Rectal smooth muscle tissue (tissue), 1 donor: Measurements from ENCODE around the gene RGS2.

Experiments
- H3K27ac ChIP-seq: one replicate; pipeline ENCODE4 v1.7.0; 2013; ENCODE audit warnings: low read depth, low read length, inconsistent platforms
- H3K27me3 ChIP-seq: one replicate; pipeline ENCODE4 v1.7.0; 2013; ENCODE audit warnings: low read length; ENCODE audit not compliant: control insufficient read depth, insufficient read depth
- H3K36me3 ChIP-seq: one replicate; pipeline ENCODE4 v1.7.0; 2013; ENCODE audit warnings: low read length; ENCODE audit not compliant: control insufficient read depth, insufficient read depth
- H3K4me1 ChIP-seq: one replicate; pipeline ENCODE4 v1.7.0; 2013; ENCODE audit warnings: low read length; ENCODE audit not compliant: control insufficient read depth, insufficient read depth
- H3K4me3 ChIP-seq: one replicate; pipeline ENCODE4 v1.7.0; 2013; ENCODE audit warnings: low read length
- H3K9ac ChIP-seq: one replicate; pipeline ENCODE4 v1.7.0; 2013; ENCODE audit warnings: low read length

The RGS2 gene

DNA sequence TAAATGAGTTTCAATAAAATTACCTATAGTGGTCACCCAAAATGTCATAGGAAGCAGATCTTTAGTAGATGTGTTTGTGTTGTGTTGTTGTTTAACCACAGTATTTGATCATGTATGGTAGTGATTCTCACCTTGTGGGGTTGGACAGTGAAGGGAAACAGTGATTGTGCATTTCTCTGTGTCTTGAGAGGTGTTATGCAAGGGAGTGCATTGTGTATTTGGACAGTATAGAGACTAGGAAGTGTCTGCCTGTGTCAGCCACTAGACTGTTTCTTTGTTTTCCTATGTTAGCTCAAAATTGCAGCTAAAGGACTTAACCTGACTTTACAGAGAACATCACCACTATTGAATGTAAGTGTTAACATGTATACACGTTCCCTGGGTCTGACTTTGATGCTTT is 6.0 kb downstream of the RGS2 start:
- Histone ChIP-seq H3K9ac (no peak overlapping the region), H3K27me3 (no peaks in the 10 kb centered on the region), H3K36me3 (peaks cover 7% of the 10 kb centered on the region), H3K27ac (peak overlapping the region; percentile 21), H3K4me1 (no peaks in the 10 kb centered on the region), H3K4me3 (no peak overlapping the region)

DNA sequence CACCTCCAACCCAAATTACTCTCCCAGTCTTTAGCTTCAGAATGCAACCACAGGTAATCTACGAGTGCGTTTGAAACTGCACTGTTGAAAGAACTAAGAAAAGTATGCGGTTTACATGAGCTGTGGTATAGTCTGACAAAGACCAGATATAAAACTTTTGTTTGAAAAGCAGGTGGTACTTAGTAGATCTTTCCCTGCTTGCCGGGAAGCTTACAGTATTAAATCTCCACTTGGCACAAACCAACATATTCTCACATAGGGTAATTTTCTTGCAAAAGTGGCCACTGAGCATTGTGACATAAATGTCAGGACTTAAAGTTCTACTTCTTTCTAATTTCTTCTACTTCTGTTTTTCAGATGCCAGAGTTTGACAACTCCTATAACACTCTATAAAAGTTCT is 8.4 kb downstream of the RGS2 start:
- no peaks in the 10 kb centered on the region for H3K36me3 ChIP-seq
- H3K9ac ChIP-seq: no peak overlapping the region
- no peaks in the 10 kb centered on the region for H3K27me3 ChIP-seq
- H3K4me1 ChIP-seq: peaks cover 3% of the 10 kb centered on the region
- H3K27ac ChIP-seq: peak overlapping the region; percentile 70
- H3K4me3 ChIP-seq: no peak overlapping the region

DNA sequence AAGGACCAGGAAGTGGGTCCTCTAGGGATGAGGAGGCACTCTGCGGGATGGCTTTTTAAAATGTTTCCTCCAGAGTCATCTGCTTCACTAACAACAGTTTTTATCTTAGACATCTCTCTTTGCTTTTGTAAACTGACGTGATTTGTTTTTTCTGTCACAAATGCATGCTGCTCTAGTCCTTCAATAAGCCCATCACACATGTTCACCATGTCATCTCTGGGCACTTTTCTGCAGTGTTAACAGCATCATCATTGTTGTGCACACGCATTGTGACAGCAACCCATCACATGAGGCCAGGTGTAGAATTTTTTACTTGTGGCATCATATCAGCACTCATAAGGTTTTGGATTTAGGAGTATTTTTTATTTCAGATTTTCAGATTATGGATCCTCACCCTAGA is 12.5 kb downstream of the RGS2 start:
- Histone ChIP-seq H3K27me3 (no peaks in the 10 kb centered on the region), H3K4me1 (peaks cover 3% of the 10 kb centered on the region), H3K27ac (no peak overlapping the region), H3K36me3 (no peaks in the 10 kb centered on the region), H3K4me3 (no peak overlapping the region), H3K9ac (no peak overlapping the region)

DNA sequence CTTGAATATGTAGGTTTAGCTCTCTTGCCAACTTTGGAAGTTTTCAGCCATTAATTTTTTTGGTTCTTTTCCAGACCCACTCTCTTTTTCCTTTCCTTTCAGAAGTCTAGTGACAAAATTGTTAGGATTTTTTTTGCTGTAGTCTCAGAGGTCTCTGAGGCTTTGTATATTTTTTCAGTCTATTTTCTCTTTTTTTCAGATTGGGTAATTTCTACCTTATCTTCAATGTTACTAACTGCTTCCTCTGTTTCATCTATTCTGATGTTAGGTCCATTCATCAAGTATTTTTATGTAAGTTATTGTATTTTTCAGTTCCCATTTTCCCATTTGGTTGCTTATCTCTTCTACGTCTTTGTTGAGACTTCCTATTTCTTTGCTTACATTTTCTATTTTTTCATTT is 15.7 kb downstream of the RGS2 start:
- Histone ChIP-seq H3K27ac (no peak overlapping the region), H3K4me1 (peaks cover 3% of the 10 kb centered on the region), H3K9ac (no peak overlapping the region), H3K27me3 (no peaks in the 10 kb centered on the region), H3K4me3 (no peak overlapping the region), H3K36me3 (no peaks in the 10 kb centered on the region)

DNA sequence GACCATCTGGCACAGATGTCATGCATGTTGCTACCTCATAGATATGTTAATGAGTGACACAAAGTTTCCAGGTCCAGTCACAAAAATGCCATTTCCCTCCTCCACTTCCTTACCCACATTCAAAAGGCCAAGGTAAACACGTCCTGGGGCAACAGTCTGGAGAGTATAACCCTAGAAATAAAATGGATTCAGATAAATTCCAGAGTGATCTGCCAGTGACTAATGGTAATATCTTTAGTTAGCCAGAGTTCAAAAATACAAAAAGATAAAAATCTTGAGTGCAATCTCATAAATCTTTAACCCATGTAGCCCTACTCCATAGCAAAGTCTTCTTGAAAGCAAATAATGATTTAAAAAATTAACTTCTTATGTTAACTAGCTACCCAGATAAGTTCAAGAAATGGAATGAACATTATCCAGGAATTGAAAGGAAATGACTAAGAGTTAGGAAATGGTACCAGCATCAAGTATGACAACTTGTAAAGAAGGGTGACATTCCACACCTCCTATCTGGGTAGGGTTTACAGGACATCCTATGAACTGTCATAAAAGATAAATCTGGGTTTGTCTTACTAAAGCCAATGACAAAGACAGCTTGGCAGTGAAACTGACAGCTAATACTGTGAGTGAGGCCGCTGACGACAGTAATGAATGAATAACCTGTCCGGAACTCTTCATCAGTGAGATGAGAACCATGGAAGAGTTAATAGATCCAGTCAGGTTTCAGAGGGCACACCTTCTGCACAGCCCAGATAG is 18.1 kb downstream of the RGS2 start:
- no peak overlapping the region for H3K27ac ChIP-seq

GRCh38 chr1:192830595-192831246 is 21.9 kb downstream of the RGS2 start:
- H3K4me3 ChIP-seq: no peak overlapping the region
- peaks cover 10% of the 10 kb centered on the region for H3K4me1 ChIP-seq
- H3K9ac ChIP-seq: no peak overlapping the region
- no peak overlapping the region for H3K27ac ChIP-seq
- H3K36me3 ChIP-seq: no peaks in the 10 kb centered on the region
- H3K27me3 ChIP-seq: no peaks in the 10 kb centered on the region

More for the DNA sequence above, 18.1 kb downstream of the RGS2 start:
- Histone ChIP-seq H3K27me3 (no peaks in the 10 kb centered on the region), H3K9ac (no peak overlapping the region), H3K4me3 (no peak overlapping the region), H3K4me1 (no peaks in the 10 kb centered on the region), H3K36me3 (no peaks in the 10 kb centered on the region)

- H3K9ac ChIP-seq: no peak overlapping the region
- peaks cover 10% of the 10 kb centered on the region for H3K4me1 ChIP-seq
- H3K27ac ChIP-seq: no peak overlapping the region
Observed at GRCh38 chr1:192831706-192832355, 23.0 kb downstream of the RGS2 start.

DNA sequence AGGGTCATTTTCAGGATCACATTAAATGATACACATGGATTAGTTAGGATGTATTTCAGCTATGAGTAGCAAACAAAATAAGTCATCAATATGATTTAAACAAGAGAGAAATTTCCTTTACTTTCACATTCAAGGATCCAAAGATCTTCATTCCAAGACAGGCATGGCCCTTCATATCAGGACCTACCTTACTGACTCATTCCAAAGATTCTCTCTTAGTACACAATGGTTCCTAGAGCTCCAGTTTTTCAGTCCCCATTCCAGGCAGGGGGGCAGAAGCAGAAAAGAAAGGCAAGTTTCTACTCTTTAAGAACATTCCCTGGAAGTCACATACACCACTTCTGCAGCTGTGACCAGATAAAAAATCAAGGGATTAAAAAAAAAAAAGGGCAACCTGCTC is 23.7 kb downstream of the RGS2 start:
- no peaks in the 10 kb centered on the region for H3K36me3 ChIP-seq
- no peak overlapping the region for H3K9ac ChIP-seq
- H3K27ac ChIP-seq: no peak overlapping the region
- H3K27me3 ChIP-seq: no peaks in the 10 kb centered on the region
- peaks cover 10% of the 10 kb centered on the region for H3K4me1 ChIP-seq
- H3K4me3 ChIP-seq: no peak overlapping the region

More at GRCh38 chr1:192831706-192832355, 23.0 kb downstream of the RGS2 start:
- Histone ChIP-seq H3K27me3 (no peaks in the 10 kb centered on the region), H3K36me3 (no peaks in the 10 kb centered on the region), H3K4me3 (no peak overlapping the region)

DNA sequence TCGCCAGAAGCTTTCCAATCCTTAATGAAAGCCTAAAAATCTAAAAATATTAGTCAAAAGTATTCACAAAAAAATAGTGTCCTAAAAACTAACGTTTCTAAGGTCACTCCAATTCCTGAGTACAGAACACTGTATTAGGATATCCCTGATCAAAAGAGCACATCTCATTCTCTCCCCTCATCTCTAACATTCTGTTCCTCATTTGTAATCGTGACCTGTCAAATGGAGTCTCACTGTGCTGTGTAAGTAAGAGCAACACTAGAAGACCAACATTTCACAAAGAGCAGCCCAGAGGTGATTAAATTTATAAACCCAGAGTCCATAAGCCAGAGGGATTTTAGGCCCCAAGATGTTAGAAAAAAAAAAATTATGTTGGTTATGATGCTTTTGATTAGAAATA is 26.3 kb downstream of the RGS2 start:
- H3K36me3 ChIP-seq: no peaks in the 10 kb centered on the region
- peaks cover 10% of the 10 kb centered on the region for H3K4me1 ChIP-seq
- H3K9ac ChIP-seq: no peak overlapping the region
- peak overlapping the region; percentile 59 for H3K27ac ChIP-seq
- H3K4me3 ChIP-seq: no peak overlapping the region
- no peaks in the 10 kb centered on the region for H3K27me3 ChIP-seq

DNA sequence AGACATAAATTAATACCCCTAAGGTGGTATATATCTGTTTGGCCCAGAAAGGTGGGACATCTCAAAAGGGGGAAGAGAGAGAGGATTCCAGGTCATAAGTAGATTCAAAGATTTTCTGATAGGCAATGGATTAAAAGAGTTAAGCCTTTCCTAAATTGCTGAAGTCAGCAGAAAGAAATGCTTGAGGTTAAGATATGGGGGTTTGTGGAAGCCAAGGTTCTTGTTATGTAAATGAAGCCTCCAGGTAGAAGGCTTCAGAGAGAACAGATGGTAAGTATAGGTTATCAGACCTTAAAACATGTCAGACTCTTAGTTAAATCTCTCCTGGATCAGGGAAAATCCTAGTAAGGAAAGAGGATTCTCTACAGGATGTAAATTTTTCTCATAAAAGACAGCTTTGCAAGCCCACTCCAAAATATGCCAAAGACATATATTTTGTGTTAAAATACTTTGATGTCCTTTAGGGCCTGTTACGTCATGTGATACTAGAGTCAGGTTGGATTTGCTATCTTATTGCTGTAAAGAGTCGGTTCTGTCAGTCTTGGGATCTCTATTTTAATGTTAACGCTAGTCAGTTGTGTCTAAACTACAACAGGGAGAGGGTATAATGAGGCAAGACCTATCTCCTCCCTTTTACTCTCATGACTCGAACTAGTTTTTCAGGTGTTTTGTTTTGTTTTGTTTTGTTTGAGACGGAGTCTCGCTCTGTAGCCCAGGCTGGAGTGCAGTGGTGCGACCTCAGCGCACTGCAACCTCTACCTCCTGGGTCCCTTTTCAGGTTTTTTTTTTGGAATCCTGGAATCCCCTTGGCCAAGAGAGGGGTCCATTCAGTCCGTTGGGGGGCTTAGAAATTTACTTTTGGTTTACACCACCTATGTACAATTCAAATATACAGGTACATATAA is 30.6 kb downstream of the RGS2 start:
- H3K4me1 ChIP-seq: peaks cover 5% of the 10 kb centered on the region
- no peaks in the 10 kb centered on the region for H3K27me3 ChIP-seq
- H3K9ac ChIP-seq: no peak overlapping the region
- H3K4me3 ChIP-seq: no peak overlapping the region
- H3K36me3 ChIP-seq: no peaks in the 10 kb centered on the region
- no peak overlapping the region for H3K27ac ChIP-seq

DNA sequence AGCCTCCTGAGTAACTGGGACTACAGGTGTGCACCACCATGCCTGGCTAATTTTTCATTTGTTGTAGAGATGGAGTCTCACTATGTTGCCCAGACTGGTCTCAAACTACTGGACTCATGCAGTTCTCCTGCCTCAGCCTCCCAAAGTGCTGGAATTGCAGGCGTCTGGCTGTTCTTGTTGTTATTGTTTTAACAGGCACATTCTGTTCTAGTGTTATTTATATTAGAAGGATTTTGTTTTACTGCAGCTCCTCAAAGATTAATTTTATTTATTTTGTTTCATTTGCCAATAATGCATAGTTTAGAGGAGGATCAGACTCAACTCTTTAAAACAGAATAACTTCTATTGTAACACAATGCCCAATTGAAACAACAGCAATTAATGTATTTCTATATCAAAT is 35.5 kb downstream of the RGS2 start:
- H3K4me1 ChIP-seq: no peaks in the 10 kb centered on the region

GRCh38 chr1:192846950-192847349 is 38.1 kb downstream of the RGS2 start:
- Histone ChIP-seq H3K4me3 (no peak overlapping the region), H3K27me3 (no peaks in the 10 kb centered on the region), H3K36me3 (no peaks in the 10 kb centered on the region), H3K4me1 (no peaks in the 10 kb centered on the region), H3K27ac (no peak overlapping the region), H3K9ac (no peak overlapping the region)

More for the DNA sequence above, 35.5 kb downstream of the RGS2 start:
- no peak overlapping the region for H3K4me3 ChIP-seq
- no peaks in the 10 kb centered on the region for H3K27me3 ChIP-seq
- no peak overlapping the region for H3K27ac ChIP-seq
- no peak overlapping the region for H3K9ac ChIP-seq
- H3K36me3 ChIP-seq: no peaks in the 10 kb centered on the region
